ENCODE measurements around the gene PPM1F.
"Not testable (repeated sequence)": the region's sequence is repeated elsewhere in the genome, so short reads cannot be mapped to it uniquely, and the experiment has no call there.

PPM1F gene

DNA sequence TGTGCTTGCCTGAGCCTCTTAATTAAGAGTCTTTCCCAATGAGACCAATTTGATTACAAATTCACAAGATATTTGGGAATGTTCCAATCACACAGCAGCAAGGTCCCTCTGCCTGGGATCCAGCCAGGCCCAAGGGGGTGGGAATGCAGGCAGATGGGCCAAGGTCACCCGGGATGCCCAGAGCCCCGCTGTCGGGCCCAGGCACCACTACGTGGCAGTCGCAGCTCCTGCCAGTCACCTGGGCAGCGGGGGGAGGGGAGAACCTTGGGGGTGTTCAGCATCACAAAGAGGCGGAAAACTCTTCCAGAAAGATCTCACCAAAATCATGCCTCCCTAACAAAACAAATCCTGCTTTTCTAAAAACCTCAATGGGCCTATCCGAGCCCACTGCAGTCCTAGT lies 30.9 kb downstream of the PPM1F start:
- DNase-seq = peak in 1 of 51 donors; percentile 18

DNA sequence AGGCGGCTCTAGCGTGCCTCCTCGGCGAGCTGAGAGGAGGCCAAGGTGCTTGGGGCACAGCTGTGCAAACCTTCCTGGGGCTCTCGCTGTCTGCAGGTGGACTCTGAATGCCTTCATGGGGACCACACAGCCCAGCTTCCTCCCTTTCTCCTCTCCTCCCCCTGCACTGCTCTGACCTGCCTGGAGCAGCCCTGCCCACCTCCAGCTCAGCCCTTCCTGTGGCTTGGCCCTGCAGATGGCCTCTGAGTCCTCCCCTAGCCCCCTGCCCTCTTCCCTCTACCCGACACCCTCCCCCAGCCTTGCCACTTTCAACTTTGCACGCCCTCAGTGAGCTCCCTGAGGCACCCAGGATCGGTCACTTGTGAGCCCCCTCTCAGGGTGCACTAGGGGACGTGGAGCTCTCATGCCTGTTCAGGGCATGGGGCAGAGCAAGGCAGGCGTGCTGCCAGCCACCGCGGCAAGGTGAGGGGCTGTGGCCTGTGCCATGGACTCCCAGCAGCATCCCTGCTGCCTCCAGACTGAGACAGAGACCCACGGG lies 31.4 kb downstream of the PPM1F start:
- no peak for DNase-seq

DNA sequence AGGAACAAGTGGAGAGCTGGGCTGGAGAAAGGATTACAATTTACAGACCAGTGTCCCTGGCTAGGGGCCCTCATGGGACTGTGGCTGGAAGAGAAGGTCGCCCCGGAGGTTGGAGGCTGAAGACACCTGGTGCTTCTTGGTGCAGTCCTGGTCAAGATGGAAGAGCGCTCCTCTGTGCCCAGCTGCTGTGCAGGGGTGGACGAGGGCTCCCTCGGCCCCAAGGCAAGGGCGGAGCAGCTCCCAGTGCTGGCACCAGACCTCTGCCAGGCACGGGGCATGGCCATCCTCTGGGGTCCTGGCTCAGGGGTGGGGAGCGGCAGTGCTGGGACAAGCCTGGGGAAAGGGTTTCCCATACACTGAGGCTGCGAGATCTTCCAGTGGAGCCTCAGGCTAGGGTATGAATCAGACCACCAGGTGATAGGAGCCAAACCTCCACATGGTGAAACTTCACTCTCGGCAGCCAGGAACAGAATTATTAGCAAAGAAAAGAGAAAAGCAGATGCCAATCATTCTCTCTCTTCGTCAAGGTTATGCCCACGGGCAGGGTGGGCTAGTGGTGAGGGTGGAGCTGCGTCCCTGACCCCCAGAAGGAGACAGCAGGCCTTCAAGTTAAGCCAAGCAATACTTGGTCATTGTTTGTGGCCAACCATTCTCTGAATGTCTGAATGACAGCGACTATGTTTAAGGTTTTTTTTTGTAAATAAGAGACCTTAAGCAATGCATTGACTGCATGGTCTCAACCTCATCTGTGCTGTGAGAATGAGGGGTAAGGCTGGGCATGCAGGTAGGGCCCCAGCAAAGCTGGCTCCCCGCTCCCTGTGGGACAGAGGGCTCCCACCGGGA lies 32.1 kb downstream of the PPM1F start:
- DNase-seq = no peak

DNA sequence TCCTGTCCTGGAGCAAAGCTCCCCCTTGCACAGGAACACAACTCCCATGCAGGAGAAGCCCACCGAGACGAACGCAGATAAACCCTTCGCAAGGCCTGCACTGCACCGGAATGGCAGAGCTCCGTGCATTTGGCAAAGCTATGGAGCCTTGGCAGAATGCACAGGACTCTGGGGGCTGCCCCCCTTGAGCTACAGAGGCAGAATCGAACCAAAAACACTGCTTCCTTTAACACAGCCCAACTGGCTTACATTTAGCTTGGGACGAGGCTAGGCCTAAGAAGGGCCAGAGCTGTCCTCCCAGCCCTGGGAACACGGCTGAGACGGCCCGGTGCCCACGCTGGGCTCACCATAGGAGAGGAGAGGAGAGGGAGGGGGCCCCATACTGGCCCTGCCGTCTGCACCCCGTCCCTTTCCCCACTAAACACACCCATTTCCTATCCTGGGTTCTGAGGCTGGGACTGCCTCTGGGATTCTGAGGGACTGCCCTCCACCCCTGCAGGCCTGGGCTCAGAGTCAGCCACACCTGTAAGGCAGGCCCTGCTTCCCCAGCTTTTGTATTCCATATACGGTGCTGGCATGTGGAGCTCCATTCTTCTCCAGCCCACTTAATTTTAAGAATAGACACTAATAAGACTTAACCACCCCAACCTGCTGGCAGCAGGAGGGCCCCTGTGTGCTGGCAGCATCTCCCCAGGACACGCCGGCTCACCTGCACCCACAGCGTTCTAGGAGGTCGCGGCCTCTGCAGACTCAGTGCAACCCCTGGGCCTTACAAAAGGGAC lies 32.9 kb downstream of the PPM1F start:
- peak in 2 of 51 donors; percentile 25 to 41 for DNase-seq

DNA sequence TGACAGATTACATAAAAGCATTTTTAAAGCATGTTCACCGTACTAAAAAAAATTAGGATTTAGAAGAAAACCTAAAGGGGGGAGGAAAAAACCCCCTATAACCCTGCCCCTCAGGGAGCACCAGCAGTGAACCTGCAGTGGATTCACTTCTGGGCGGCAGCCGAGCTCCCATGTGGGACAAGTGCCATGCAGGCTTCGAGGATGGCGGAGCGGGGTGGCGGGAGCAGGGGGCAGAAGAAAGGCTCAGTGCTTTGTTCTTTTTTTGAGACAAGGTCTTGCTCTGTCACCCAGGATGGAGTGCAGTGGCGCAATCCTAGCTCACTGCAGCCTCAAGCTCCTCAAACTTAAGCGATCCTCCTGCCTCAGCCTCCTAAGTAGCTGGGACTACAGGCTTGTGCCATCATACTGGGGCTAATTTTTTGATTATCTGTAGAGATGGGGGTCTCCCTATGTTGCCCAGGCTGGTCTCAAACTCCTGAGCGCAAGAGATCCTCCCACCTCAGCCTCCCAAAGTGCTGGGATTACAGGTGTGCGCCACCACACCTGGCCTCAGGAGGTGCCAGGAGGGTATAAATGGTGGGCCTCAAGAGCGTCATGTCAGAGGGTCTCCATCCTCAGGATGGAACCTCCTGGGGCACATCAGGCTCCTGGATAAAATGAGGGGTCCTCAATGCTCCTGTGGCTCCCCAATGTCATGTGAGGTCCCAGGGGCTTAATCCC lies 34.0 kb downstream of the PPM1F start:
- DNase-seq = no peak

DNA sequence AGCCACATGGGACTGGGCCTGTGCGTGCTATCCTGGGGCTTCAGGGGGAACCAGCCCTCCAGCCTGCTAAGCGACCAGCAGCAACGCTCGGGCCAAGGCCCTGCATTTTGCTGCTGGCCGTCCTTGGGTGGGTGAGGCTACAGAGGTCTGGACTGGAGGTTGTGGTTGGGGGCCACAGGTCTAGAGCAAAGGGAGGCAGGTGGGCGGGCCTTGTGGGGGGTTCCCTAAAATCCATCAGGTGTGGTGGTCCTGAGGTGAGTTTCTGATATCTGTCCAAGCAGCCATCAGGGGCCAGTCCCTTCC lies 34.7 kb downstream of the PPM1F start:
- no peak for DNase-seq

DNA sequence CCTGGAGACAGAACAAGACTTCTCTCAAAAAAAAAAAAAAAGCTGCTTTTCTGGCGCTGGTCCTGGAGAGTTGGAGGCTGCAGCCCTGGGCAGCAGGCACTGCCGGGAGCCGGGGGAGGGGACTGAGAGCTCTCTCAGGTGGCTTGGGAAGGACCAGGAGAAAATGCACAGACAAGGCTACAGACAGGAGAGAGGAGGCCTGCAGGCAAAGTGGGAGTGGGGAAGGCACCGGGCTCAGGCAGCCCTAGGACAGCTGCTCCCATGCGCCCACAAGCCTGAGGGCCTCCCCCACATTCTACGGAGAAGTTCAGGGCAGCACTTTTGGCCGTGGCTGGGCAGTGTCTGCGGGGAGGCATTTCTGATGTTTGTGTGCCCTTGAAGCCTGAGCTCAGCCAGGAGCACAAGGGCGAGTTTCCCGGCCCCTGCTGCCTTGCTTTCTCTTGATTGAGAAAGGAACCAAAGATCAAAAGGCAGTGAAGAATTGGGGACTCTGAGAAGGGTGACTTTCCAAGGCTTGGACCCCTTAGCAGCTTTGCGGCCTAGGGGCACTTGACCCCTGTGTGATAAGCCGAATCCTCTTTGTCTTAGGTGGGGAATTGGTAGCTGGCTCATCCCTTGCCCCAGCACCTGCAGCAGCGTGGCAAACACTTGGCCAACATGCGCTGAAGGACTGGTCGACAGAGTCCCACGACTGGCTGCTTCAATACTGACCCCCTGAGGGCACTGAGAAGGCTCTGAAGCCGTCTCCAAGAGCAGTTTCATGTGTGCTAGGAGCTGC lies 35.3 kb downstream of the PPM1F start:
- DNase-seq = peak in 16 of 51 donors; percentile 4 to 50 (median 28)

DNA sequence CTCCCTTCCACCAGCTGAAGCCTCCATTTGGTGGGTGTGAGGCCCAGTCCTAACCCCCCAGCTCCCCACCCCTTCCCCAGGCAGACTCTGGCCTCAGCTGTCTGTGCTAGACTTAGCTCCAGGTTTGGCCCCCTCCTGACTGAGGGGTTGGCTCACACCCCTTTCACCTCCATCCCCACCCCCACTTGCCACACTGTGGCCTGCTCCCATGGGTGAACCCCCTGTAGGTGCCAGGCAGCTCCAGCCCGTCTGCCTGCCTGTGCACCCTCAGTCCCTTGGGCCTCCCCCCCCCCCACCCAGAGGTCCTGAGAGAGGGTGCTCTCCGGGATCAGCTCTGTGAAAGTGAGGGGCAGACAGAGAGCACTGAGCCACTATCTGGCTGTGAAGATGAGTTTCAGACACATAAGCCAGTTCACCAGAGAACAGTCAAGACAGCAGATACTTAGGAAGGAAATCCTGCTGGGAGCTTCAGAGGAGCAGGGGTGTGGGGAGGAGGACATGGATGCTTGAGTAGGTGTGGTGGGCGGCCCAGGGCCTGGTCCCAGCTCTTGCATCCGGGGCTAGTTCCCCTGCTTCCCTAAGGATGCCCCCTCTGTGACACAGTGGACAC lies 36.2 kb downstream of the PPM1F start:
- DNase-seq = no peak

DNA sequence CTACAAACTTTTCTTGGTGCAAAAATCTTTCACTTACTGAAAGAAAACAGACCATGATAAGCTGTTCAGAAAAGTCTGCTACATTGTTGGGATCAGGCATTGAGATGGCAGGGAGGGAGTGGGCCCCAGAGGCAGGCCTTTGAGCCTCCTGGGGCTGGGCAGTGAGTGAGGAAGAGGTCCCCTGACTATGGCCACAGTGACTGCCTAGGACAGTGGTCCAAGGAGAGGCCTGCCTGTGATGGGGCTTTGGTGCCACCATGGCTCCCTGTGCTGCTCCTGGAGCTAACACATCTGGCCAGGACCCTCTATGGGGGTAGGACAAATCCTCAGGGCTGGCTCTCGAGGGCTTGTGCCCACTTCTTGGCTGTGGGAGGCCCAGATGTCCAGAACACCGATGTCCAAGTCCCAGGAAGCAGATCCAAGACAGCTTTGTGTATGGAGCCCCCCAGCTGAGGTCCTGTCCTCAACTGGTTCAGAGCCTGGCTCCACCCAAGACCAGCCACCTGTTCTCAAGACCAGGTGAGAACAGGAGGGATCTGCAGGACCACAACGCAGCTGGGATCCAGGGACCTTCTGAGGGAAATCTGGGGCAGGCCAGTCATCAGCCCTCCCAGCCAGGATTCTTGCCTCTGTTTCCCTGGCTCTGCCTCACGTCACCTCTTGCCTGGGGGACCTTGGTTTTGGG lies 36.9 kb downstream of the PPM1F start:
- no peak for DNase-seq

DNA sequence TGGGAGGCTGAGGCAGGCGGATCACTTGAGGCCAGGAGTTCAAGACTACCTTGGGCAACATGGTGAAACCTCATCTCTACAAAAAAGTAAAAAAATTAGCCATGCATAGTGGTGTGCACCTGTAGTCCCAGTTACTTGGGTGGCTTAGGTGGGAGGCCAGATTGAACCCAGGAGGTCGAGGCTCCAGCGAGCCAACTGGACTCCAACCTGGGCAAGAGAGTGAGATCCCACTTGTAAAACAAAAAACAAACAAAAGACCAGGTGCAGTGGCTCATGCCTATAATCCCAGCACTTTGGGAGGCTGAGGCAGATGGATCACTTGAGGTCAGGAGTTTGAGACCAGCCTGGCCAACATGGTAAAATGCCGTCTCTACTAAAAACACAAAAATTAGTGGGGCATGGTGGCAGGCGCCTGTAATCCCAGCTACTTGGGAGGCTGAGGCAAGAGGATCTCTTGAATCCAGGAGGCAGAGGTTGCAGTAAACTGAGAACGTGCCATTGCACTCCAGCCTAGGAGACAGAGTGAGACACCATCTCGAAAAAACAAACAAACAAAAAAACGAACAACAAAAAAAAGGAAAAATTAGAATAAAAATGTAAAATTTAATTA lies 38.5 kb downstream of the PPM1F start:
- DNase-seq = not testable (repeated sequence)

DNA sequence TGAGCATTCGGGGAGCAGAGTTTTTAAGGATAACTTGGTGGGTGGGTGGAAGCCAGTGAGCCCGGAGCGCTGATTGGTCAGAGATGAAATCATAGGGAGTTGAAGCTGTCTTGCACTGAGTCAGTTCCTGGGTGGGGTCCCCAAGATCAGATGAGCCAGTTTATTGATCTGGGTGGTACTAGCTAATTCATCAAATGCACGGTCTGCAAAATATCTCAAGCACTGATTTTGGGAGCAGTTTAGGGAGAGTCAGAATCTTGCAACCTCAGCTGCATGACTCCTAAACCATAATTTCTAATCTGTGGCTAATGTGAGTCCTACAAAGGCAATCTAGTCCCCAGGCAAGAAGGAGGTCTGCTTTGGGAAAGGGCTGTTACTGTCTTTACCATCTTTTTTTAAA lies 42.3 kb downstream of the PPM1F start:
- DNase-seq = not testable (repeated sequence)

DNA sequence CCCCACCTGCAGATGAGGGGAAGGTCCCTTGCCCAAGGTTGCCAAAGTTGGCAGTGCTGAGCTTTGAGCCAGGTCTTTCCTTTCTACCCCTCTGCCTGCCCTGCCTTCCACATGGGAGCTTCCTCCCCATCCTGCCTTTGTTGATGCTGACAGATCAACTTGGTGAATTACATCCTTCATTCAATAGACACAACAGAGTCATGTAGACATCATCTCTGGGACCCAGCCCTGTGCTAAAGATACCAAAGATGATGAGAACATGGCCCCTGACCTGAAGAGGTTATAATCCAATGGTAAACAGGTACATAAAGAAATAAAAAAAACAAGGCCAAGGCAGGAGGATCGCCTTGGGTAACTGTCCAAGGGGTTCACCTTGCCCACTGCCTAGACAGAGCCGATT lies 42.8 kb downstream of the PPM1F start:
- DNase-seq = no peak

DNA sequence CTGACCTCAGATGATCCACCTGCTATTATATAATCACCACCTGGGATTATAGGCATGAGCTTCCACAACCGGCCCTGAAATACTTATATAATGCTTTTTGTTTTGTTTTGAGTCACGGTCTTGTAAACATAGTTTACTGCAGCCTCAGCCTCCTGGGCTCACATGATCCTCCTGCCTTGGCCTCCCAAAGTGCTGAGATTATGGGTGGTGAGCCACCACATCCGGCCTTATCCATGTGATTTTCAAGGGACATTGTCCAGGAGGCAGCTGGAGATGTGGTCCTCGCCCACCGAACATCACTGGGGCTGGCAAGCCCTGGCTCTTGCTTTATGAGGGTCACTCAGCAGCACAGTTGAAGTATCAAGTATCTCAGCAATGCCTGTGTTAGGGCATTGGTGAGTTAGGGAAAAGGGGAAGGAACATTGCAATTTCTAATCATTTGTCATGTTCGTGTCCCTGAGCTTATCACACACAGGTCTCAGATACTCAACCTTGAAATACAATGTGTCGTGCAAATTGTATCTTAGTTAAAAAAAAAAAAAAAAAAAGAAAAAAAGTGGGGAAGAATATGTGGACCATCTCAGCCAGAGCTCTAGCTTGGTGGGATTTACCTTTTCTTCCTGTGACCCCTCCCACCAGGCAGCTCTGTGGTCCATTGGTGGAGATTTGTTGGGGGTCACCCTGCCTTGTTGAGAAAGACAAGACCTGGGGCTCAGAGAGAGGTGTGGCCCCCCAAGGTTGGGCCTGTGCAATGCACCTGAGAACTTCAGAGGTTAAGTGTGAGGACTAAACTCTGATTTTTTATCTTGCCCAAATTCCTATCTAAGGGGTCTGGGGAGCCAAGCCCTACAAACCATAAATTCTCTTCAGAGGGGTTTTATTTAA lies 44.8 kb downstream of the PPM1F start:
- no peak for DNase-seq

DNA sequence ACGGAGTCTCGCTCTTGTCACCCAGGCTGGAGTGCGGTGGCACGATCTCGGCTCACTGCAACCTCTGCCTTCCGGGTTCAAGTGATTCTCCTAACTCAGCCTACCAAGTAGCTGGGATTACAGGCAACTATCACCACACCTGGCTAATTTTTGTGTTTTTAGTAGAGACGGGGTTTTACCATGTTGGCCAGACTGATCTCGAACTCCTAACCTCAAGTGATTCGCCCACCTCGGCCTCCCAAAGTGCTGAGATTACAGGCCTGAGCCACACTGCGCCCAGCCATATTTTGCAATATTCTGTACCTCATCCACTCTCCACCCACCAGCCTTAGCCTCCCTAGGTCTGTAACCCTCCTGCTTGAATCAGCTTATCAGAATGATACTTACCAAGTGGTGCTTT lies 47.4 kb downstream of the PPM1F start:
- DNase-seq = not testable (repeated sequence)

DNA sequence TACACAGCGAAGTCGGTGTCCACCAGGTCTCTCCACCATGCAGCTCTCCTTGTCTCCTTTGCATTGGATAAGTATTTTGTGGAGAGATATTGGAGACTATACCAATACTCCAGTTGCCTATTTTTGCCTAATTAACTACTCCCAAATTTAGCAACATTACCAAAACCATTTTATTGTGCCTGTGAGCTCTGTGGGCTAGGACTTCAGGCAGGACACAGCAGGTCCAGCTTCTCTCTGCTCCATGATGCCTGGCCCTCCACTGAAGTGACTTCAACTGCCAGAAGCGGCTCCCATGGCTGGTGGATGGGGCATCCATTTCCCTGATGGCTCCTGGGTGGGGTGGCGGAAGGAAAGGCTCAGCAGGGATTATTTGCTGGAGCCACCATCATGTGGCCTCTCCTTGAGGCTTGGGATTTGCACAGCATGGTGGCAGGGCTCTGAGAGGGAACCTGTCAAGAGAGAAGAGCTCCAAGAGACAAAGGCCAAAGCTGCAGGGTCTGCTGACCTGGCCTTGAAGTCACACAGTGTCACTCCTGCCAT lies 48.3 kb downstream of the PPM1F start:
- DNase-seq = no peak

DNA sequence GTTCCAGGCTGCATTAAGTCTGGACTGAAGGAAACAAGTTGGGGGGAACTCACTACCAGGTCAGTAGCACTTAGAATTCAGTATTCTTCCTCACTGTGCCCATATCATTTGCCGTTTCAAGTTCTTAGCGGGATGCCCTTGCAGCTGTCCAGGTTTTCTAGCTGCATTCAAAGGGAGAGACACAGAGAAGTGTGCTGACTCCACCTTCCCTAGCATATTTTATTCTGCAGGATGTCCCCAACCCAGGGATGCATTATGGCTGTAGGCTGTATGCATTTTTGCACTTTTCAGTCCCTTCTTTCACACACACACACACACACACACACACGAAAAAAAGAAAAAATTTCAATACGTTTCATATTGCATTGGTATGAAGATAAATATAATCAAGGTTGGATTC lies 49.4 kb downstream of the PPM1F start:
- no peak for DNase-seq

DNA sequence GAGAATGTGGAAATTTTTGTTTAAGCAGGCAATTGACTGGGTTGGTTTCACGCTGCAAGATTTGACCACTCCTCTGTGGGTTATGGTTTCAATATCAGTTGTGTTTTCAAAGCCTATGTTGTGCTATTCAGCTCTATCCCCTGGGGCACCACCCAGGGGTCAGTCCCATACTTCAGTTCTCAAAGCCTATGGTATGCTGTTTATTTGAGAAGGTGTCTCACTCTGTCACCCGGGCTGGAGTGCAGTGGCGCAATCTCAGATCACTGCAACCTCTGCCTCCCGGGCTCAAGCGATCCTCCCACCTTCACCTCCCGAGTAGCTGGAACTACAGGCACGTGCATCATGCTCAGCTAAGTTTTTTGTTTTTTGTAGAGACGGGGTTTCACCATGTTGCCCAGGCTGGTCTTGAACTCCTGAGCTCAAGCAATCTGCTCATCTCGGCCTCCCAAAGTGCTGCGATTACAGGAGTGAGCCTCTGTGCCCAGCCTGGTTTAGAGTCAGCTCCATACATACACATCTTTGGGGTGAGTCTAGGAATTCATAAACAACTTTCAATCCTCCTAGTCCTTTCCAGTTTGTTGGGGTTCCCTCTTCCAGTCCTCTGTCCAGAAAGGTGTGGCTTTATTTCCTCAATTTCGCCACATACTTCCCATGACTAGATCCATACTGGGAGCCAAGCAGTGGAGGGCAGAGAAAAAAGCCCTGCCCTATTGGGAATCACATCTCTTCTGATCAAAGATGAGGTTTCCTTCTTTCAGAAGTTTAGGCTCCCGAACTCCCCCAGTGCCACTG lies 50.2 kb downstream of the PPM1F start:
- no peak for DNase-seq
